ENCODE results near the gene LPO. TPM values are rescaled to one million over a fixed set of nuclear protein-coding genes. Genes with fewer than 3 reads are reported as not detected.

Gene LPO
- total RNA-seq, 1 donor from 2014 or later, result not detected

DNA sequence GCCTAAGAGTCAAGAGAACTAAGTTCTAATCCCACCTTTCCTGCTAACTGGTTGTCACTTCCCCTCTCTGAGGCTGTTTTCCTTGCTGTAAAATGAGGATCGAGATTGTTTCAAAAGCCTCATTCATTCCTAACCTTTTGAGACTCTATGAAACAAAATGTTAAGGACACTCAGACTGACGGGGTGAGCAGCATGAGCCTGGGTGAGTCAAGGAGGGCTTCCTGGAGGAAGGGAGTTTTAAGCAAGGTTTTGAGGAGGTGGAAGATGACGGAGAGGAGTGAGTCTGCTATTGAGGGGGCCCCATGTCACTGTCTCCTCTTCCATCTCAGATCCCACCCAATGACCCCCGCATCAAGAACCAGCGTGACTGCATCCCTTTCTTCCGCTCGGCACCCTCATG, 41.8 kb upstream of the LPO start:
- DNase-seq (ENCODE audit: low read depth), result no peak
- no peak overlapping the region for H3K4me3 ChIP-seq (ENCODE audit: low read depth, low read length)
- TF ChIP-seq CTCF (conservative IDR thresholded peaks at IDR 0.05; ENCODE audit: low read depth, low read length), result no peak

DNA sequence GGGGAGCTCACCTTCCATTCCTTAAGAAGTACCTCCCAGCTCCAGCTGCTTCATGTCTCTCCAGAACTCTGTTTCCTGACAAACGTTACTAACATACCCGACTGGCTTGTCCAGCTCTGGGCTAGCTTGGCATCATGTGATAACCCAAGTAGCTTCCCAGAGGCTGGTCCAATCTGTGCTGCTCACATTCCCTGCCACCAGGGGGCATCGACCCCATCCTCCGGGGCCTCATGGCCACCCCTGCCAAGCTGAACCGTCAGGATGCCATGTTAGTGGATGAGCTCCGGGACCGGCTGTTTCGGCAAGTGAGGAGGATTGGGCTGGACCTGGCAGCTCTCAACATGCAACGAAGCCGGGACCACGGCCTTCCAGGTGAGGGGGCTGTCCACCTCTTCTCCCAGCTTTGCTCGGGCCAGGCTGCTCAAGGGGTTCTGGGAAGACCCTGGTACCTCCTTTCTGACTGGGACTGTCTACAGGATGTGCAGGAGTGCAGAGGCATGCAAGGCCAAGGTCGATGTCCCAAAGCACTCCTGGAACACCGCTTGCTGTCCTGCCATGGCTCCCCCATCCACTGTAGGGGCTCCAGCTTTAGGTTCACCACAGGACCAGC, 38.3 kb upstream of the LPO start:
- DNase-seq (ENCODE audit: low read depth), result no peak
- peak; percentile 60 for TF ChIP-seq CTCF (conservative IDR thresholded peaks at IDR 0.05; ENCODE audit: low read depth, low read length)

DNA sequence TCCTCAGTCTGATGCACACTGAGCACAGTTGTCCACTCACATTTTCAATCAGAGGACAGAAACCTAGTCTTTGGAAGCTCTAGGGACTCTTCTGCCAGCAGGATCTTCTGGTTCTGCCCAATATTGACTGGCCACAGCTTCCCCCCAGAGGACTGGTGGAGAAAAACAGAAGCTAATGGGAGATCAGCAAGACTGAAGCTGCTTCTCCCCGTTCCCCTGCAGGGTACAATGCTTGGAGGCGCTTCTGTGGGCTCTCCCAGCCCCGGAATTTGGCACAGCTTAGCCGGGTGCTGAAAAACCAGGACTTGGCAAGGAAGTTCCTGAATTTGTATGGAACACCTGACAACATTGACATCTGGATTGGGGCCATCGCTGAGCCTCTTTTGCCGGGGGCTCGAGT, 35.5 kb upstream of the LPO start:
- no peak overlapping the region for H3K4me3 ChIP-seq (ENCODE audit: low read depth, low read length)
- no peak for DNase-seq (ENCODE audit: low read depth)
- no peak for TF ChIP-seq CTCF (conservative IDR thresholded peaks at IDR 0.05; ENCODE audit: low read depth, low read length)

More for the DNA sequence above, 38.3 kb upstream of the LPO start:
- no peak overlapping the region for H3K4me3 ChIP-seq (ENCODE audit: low read depth, low read length)

DNA sequence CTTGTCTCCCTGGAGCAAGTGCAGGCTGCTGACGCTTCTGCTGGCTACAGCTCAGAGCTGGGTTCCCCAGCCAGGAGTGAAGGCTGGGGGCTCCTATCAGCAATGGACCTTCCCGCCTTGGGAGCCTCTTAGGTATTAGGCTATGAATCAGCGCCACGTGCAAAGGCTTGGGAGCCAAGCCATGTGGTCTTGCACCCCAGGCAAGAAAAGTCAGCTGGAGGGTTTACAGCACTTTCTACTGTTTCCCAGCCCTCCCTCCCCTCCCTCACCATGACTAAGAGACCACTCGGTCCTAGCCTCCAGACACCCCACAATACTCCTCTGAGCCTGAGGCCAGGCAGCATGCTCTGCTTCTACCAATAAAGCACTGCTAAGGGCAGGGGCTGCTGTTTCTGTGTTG, 33.6 kb upstream of the LPO start:
- DNase-seq (ENCODE audit: low read depth), result no peak
- no peak overlapping the region for H3K4me3 ChIP-seq (ENCODE audit: low read depth, low read length)
- TF ChIP-seq CTCF (conservative IDR thresholded peaks at IDR 0.05; ENCODE audit: low read depth, low read length), result no peak

DNA sequence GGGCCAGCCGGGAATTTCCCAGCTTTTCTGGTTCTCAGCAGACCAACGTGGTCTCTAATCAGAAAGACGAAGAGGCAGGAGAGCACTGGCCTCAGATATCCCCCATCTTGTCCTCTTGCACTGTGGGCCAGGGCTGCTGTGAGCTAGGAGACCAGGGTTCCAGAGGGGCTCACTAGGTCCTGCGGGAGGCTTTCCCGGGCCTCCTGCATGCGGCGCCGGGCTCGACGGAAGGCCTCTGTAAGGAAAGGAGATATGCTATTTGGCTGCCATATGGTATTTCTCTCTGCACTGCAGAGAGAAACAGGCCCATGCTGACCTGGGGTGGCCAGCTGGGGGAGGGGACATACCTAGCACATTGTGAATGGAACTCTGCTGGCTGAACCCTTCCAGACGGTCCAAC, 32.4 kb upstream of the LPO start:
- H3K4me3 ChIP-seq (ENCODE audit: low read depth, low read length), result no peak overlapping the region
- TF ChIP-seq CTCF (conservative IDR thresholded peaks at IDR 0.05; ENCODE audit: low read depth, low read length), result no peak
- DNase-seq (ENCODE audit: low read depth), result no peak

- no peak for DNase-seq (ENCODE audit: low read depth)
- TF ChIP-seq CTCF (conservative IDR thresholded peaks at IDR 0.05; ENCODE audit: low read depth, low read length), result no peak
- H3K4me3 ChIP-seq (ENCODE audit: low read depth, low read length), result no peak overlapping the region
These were observed 30.9 kb upstream of the LPO start for GRCh38 chr17:58207451-58207850.

- no peak overlapping the region for H3K4me3 ChIP-seq (ENCODE audit: low read depth, low read length)
- no peak for TF ChIP-seq CTCF (conservative IDR thresholded peaks at IDR 0.05; ENCODE audit: low read depth, low read length)
- no peak for DNase-seq (ENCODE audit: low read depth)
These were observed 30.0 kb upstream of the LPO start for GRCh38 chr17:58208344-58208743.

Data from epithelial cell of proximal tubule (primary cell).